HG03280 (cell line): ENCODE measurements around the gene CHAD.
"Not testable (repeated sequence)": the region's sequence is repeated elsewhere in the genome, so short reads cannot be mapped to it uniquely, and the experiment has no call there.

Experiments used
- ATAC-seq: cut with Tn5 transposase; IDR thresholded peaks from one replicate; pipeline ENCODE4 v1.9.1; 2021; ENCODE audit warnings: mild to moderate bottlenecking, moderate library complexity; ENCODE audit not compliant: unreplicated experiment

The CHAD gene

DNA sequence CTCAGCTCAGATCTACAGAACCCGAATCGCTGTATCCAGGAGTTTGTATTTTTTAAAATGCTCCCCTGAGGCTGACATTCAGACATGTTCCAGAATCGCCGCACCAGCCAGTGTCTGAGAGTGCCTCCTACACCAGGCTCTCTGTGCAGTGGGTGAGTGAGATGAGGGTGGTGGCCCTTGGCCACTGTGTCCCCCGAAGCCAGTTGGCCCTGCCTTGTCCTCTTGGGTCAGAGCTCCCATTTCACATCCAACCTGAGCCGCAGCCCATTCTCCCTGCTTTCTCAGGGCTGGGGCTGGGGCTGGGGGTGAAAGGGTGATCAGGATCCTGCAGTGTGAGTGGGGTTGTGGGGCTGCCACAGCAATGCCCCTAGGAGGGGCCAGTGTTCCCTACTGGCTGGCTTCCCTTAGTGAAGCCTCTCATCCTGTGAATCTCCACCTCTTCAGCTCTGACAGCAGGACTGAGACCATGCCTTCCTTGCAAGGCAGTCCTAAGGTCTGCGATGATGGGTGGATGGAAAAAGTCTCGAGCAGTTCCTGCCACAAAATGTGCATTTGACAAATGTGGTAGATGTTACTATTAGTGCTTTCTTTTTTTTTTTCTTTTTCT lies 26.6 kb upstream of the CHAD start:
- ATAC-seq, result no peak

DNA sequence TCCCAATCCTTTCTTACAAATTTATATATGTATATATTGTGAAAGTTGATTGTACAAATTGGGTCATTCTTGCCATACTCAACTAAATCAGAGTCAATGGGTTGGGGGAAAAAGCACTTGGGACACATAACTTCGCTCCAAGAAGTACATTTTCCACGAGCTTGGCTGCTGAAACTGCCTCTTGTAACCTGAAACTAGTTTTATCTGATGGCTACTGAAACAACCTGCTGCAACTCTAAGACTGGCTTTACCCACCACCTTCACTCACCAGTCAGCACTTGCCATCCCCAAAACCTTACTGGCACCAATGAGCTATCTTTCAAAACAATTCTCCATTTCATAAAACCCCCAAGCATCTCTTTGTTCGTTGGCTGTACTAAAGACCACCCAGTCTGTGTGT lies 25.1 kb upstream of the CHAD start:
- no peak for ATAC-seq

DNA sequence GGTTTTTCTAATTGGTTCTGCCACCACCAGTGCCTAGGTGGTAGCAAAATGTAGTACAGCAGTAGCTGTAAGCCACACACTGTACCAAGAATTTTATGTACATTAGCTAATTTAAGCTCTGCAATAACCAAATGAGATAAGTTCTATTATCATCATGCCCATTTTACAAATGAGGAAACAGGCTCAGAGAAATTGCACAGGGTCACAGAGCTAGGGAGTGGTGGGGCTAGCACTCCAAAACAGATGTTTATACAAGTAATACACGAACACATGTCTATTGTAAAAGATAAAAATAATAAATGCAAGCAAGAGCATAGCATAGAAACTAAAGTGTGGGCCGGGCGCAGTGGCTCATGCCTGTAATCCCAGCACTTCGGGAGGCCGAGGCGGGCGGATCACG lies 23.5 kb upstream of the CHAD start:
- ATAC-seq, result no peak

DNA sequence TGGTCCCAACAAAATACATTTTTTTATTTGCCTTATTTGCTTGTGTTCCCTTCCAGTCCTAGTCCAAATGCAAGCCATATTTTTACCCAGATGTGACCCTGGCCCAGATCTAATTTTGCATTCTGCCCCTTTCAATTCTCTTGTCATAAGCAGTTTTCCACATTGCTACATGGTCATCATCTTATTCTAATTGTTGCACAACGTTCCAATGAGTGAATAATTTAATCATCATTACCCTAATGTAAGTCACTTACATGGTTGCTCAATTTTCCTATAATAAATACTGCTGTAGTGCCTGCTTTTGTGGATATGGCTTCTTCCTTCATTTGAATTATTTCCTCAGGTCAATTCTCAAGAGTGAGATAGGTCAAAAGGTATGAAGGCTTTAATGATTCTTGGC lies 22.8 kb upstream of the CHAD start:
- ATAC-seq, result no peak

DNA sequence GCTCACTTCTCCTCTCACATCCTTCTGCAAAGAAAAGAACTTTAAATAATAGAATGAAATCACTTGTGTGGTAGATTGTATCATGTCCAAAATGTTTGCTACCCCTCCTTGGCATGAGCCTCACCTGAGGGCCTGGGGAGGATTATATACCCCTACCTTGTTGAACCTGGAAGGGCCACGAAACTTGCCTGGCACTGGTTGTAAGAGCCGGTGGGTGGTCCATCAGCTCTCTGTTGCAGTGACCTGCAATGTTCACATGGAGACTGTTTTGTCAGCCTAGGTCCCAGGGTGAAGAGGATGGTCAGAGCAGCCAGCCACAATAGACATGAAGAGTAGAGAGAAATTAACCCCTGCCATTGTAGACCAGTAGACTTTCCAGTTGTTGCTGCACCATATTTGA lies 20.2 kb upstream of the CHAD start:
- ATAC-seq, result no peak

DNA sequence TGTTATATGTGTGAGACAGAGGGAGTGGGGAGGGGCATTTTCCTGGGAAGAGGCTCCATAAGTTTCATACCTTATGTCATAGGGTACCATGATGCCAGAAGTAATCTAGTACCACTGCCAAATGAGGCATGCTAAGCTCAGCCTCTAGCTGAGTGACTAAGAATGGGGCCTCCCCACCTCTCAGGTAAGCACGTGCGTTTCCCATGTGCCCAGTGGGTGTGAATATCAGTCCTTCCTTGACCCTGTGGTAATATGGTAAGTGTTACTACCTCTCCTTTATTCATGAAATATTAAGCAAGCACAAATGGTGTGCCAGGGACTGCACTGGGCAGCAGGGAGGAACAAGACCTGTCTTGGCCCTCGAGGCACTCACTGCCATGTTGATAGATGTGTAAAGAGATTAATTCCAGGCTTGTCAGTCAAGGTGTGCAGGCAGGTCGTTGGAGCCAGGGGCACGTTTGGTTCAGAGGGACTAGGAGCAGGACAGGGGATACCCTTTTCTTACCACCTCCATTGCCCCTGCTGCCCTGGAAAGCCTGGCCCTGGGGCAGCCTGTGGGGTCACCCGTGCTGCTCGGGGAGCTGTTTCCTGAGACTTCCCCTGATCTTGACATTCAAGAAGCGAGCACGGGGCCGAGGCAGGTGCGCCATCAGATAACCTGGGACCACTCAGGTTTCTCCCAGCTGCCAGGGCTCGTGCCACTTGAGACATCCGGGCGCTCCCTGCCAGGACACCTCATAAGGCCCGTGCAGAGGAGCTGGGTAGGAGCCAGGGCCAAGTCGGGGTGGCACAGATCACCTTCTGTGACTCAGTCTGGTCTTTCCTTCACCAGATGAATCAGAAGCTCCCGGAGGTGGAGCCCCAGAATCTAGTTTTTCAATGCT lies 18.8 kb upstream of the CHAD start:
- ATAC-seq, result no peak

DNA sequence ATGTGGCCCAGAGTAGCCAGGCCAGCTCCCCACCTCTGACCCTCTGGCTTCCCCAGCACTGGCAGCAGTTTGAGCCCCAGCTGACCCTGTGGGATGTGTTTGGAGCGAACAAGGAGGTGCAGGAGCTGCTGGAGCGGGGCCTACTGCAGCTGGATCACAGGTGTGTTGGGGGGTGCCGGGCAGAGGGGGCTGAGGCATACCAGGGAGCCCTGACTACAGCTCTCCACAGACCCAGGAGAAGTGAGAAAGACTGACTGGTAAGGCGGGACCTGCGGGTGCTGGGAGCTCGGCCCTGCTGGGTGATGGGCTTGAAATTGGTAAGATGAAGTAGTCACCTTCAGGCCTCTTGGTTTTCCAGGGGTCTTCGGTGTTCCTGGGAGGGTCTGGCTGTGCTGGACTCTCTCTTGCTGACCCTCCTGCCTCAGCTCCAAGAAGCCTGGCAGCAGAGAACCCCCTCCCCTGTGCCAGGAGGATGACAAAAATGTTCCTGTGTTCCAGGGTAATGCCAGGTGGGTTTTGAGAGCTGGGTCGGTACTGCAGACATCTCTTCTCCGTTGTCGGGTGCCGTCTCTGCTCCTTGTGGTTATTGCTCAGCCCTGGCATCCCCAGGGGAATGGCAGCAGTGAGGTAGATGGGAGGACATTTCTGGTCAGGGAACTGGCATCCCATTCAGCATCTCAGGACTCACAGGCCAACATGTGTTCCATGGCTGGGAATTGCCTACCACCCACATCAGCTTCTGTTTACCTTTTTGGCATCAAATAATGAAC lies 15.9 kb upstream of the CHAD start:
- no peak for ATAC-seq

DNA sequence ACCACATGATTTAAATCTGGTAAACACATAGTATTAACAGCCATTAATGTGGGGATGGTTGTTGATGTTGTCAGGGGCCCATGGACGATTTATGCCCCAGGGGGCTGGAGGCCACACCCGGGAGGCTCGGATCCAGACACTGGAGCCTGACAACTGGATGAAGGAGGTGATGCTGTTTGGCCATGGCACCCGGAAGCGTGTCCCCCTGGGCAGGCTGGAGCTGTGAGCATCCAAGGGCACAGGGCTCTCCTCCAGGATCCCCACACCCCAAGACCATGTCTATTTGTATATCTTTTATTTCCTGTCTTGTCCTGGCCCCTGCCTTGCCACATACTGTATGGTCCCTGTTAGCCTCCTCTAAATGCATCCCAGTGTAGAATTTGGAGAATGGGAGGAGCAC lies 14.6 kb upstream of the CHAD start:
- no peak for ATAC-seq

DNA sequence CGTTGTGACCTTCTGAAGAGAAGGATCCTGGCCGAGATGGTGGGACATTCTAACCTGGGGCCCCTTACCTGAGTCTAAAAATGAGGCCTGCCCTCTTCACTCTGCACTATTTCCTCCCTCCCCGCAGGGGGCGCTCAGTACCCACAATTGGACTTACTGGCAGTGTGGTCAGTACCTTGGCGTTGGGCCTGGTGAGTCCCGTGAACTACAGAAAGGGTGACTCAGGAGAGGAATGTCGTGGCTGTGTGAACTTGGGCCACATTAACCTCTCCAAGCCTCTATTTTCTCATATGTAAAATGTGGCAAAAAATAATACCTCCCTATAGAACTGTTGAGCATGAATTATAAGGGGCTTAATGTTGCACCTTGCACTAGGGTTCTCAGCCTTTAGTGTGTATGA lies 13.8 kb upstream of the CHAD start:
- ATAC-seq, result peak; percentile 36

DNA sequence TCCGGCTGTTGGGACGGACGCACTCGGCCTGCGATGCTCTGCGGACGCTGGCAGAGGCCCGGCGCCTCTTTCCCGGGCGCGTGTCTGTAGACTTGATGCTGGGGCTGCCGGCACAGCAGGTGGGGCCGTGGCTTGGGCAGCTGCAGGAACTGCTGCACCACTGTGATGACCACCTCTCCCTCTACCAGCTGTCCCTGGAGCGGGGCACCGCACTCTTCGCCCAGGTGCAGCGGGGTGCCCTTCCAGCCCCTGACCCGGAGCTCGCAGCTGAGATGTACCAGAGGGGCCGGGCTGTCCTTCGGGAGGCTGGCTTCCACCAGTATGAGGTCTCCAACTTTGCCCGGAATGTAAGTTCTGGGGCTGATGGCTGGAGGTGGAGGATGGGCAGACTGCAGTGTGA lies 13.4 kb upstream of the CHAD start:
- ATAC-seq, result no peak

DNA sequence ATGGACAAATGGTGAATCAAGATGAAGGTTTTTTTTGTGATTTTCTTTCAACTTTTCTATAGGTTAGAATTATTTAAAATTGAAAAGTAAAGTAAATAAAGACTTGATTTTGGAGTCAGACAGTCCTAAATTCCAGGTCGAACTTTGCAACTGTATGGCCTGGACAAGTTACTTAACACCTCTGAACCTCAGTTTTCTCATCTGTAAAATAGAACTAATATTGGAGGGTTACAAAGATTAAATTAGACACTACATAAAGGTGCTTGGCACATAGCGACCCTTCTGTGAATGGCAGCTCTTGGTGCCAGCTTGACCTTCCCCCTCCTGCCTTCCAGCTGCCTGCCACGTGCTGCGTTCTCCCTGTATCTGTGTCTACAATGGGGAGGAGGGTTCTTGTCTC lies 13.0 kb upstream of the CHAD start:
- no peak for ATAC-seq

DNA sequence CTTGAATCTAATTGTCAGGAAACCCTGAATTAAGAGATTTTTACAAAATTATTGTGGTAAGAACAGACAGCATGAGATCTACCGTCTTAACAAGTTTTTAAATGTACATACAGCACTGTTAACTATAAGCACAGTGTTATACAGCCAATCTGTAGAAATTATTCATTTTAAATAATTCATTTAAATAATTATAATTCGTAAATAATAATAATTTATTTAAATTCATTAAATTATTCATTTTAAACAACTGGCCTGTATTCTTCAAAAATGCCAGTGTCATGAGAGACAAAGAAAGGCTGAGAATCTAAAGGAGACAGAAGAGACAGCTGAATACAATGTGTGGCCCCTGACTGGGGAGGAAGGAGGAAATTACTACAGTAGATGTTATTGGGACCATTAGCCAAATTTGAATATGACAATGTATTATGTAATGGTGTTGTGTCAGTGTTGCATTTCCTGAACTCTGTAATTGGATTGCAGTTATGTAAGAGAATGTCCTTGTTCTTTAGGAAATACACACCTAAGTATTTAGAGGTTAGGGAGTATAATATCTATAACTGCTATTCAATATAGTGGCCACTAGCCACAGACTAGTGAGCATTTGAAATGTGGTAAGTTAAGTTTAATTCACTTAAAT lies 12.3 kb upstream of the CHAD start:
- no peak for ATAC-seq

DNA sequence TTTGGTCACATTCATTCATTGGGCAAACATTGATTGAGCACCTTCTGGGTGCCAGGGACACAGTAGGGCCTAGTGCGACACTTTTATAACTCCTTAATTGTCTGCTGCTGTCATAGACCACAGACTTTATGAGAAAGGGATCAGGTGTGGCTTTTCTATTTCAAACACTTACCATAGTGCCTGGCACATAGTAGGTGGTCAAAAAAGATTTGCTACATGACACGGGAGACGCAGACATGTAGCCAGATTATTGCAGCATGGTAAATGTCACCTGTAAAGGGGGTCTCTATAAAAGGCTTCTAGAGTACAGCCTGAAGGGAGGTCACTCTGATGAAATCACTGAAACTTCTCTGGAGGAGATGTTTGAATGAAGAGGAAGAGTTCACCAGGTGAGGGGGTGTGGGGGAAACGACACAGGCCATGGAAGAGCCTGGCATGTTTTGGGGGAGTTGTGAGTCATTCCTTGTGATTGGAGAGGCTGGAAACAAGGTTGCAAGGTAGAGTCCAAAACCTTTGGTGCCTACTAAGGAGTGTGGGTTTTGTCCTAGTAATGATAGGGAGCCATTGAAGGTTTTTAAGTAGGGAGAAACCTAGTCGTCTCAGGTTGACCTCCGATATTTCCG lies 11.6 kb upstream of the CHAD start:
- no peak for ATAC-seq

DNA sequence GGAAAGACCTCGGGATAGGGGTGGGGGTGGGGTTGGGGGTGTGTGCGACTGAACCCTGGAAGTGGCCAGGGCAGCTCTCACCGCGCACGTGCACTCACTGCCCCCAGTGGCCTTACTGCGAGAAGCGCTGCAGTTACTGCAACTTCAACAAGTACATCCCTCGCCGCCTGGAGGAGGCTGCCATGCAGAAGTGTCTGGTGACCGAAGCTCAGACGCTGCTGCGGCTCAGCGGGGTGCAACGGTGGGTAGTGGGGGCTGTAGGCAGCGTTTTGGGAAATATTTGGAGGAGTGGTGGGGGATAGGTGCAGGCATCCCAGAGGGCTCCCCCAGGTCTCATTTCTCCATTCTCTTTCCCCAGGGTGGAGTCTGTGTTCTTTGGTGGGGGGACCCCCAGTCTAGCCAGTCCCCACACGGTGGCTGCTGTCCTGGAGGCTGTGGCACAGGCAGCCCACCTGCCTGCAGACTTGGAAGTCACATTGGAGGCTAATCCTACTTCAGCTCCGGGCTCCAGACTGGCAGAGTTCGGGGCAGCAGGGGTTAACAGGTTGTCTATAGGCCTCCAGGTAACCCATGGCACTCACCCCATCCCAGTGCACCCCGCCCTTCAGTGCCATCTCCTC lies 11.0 kb upstream of the CHAD start:
- no peak for ATAC-seq

DNA sequence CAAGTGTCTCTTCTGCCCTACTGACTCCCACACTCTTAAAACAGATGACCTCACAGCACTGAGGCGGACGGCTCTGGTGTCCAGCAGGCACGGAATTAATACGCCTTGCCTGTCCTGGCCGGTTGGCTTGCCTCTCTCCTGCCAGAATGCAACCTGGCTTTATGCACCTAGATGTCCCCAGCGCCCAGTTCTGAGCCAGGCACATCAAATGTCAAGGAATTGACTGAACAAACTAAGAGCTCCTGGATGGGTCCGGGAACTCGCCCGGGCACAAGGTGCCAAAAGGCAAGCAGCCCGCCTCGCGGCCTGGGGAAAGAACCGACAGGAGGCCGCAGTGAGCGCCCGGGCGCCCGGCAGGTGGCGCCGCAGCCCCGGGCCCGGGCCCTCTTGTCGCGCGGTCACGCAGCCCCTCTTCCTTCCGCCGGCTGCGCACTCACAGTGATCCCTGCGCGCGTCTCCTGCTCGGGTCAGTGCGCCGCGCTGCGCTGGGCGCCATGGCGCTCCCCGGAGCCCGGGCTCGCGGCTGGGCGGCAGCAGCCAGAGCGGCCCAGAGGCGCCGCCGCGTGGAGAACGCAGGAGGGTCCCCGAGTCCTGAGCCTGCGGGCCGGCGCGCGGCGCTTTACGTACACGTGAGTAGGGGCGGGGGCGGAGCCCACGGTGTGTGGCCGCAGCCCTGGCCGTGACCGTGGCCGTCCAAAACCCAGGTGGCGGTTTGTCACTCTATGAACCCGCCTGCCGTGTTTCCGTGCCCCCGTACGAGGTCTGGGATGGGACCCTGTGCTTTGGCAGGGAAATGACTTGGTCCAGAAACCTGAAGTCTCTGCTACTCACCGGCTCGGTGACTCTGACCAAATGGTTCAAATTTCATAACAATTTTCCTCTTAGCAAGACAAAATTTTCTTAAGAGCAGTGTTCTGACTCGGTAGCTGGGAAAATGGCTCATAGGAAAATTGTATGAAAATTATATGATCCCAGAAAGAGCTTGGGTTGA lies 10.0 kb upstream of the CHAD start, which contains the start of gene RSAD1:
Gene RSAD1, plus strand, starts transcription at position 470 of the 991 bp plus-strand sequence. Its CDS starts 25 bp downstream, at position 495.
- peak; percentile 85 for ATAC-seq

DNA sequence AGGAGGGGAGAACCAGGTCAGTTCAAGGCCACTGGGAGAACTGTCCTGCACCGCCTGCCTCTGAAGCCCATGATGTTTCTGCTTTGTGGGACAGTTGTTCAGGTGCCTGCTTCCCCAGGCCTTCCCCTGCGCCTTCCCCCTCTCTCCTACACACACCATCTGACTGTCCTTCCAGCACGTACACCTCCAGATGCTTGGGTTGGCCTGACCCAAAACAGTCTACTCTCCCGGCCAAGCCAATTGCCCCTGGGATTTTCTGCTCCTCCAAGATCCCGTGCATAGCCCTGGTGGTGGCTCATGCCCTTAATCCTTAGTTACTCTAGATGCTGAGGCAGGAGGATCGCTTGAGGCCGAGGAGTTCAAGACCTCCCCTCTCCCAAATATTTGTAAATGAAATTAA lies 9.3 kb upstream of the CHAD start:
- ATAC-seq, result no peak

DNA sequence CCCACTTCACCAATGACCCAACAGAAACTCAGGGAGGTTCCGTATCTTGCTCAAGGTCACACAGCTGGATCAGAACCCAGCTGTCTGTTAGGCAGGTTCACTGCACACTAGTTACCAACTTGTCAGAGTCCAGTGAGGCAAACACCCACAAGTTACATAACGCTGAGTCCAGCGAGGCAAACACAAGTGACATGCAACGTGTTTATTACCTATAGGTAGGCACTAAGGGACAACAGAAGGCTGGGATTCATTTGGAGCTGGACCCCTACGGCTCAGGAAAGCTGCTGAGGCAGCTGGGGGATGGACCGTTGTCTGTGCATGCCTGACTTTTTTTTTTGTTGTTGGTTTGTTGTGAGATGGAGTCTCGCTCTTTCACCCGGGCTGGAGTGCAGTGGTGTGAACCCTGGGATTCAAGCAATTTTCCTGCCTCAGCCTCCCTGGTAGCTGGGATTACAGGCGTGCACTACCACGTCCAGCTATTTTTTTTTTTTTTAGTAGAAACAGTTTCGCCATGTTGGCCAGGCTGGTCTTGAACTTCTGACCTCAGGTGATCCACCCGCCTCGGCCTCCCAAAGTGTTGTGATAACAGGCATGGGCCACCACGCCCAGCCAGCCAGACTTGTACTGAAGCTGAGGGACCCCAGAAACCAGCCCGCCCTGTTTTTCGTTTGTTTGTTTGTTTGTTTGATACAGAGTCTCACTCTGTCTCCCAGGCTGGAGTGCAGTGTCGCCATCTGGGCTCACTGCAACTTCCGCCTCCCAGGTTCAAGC lies 8.1 kb upstream of the CHAD start:
- no peak for ATAC-seq

DNA sequence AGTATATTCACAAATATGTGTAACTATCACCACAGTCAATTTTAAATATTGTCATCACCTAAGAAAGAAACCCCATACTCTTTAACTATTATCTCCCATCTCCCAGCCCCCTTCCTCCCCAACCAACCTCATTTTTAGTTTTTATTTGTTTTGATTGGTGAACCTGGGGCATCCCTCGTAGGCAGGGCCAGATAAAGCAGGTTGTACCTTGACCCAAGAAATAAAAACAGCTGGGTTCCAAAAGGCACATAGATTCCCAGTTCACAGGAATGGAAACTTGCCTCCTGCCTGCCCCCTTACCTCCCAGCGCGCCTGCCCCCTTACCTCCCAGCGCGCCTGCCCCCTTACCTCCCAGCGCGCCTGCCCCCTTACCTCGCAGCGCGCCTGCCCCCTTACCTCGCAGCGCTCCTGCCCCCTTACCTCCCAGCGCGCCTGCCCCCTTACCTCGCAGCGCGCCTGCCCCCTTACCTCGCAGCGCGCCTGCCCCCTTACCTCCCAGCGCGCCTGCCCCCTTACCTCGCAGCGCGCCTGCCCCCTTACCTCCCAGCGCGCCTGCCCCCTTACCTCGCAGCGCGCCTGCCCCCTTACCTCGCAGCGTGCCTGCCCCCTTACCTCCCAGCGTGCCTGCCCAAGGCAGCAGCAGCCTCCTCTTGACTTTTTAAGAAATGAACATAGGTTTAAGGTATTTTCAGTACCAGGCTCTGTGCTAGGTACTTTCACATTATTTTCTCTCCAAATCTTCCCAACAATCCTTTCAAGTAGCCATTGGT lies 7.3 kb upstream of the CHAD start:
- ATAC-seq, result not testable (repeated sequence)
